Activated CD8-positive, alpha-beta memory T cell treated with anti-CD3 and anti-CD28 coated beads for 48 hours (primary cell): ENCODE data around the gene RBM4B.

Source experiments
- DNase-seq, 3 experiments: peaks; one replicate each; pipeline ENCODE4 v3.0.0-alpha.2; 2020; ENCODE audit warnings: low read depth in 2 of 3, low spot score in 2 of 3

The RBM4B gene

GRCh38 chr11:66687831-66688281, 10.2 kb upstream of the RBM4B start:
- DNase-seq, result no peak

- no peak for DNase-seq
These were observed 9.4 kb upstream of the RBM4B start for GRCh38 chr11:66686801-66687750.

- DNase-seq, result no peak
These were observed 8.6 kb upstream of the RBM4B start for GRCh38 chr11:66686100-66686785.

- DNase-seq, result no peak
These were observed 7.8 kb upstream of the RBM4B start for GRCh38 chr11:66685276-66686099.

- no peak for DNase-seq
These were observed 6.9 kb upstream of the RBM4B start for GRCh38 chr11:66684635-66685034.

- DNase-seq, result no peak
These were observed 6.2 kb upstream of the RBM4B start for GRCh38 chr11:66683877-66684276.

GRCh38 chr11:66680966-66681645, 3.4 kb upstream of the RBM4B start:
- no peak for DNase-seq

GRCh38 chr11:66676931-66677598, 622 bp downstream of the RBM4B start:
- DNase-seq, result no peak

GRCh38 chr11:66676282-66676919, 1.3 kb downstream of the RBM4B start:
- no peak for DNase-seq

- DNase-seq, result no peak
These were observed 2.6 kb downstream of the RBM4B start for GRCh38 chr11:66674964-66675602.

GRCh38 chr11:66670816-66671215, 6.9 kb downstream of the RBM4B start:
- DNase-seq, result no peak

- DNase-seq, result no peak
These were observed 12.3 kb downstream of the RBM4B start for GRCh38 chr11:66665369-66665768.

GRCh38 chr11:66663741-66664296, 13.9 kb downstream of the RBM4B start:
- no peak for DNase-seq

- DNase-seq, result no peak
These were observed 17.9 kb downstream of the RBM4B start for GRCh38 chr11:66659763-66660162.

GRCh38 chr11:66653123-66653522, 24.6 kb downstream of the RBM4B start:
- no peak for DNase-seq

GRCh38 chr11:66652651-66653050, 25.0 kb downstream of the RBM4B start:
- no peak for DNase-seq

GRCh38 chr11:66651016-66651415, 26.7 kb downstream of the RBM4B start:
- no peak for DNase-seq

- DNase-seq, result no peak
These were observed 27.8 kb downstream of the RBM4B start for GRCh38 chr11:66649903-66650302.

- no peak for DNase-seq
These were observed 30.9 kb downstream of the RBM4B start for GRCh38 chr11:66646828-66647227.
